ENCODE measurements around the gene NPTXR.

The NPTXR gene

DNA sequence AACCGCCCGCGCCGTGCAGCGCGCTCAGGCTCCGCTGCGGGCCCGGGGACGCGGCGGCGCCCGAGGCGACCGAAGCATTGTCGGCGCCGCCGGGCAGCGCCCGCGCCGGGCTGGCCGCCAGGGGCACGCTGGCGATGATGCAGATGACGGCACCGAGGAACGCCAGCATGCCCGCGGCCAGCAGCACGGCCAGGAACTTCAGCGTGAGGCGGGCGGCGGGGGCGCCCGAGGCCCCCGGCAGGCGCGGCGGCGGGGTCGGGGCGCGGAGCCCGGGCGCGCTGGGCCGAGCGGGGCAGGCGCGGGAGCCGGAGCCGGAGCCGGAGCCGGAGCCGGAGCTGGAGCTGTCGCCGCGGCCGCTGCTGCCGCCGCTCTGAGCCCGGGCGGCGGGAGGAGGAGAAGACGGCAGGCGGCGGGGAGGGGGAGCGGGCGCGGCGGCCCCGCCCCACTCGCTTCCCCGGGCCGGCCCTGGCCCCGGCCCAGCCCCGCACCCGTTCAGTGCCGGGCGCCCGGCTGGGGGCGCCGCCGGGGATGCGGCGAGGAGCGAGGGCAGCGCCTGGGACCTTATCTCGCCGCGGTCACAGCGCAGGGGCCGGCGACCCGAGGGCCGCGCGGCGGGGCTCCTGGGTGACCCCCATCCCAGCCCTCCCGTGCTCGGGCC lies at the start of gene NPTXR:
Gene NPTXR, minus strand, starts transcription at position 372 of the 658 bp plus-strand sequence.
- peak; percentile 27 to 31 for DNase-seq

DNA sequence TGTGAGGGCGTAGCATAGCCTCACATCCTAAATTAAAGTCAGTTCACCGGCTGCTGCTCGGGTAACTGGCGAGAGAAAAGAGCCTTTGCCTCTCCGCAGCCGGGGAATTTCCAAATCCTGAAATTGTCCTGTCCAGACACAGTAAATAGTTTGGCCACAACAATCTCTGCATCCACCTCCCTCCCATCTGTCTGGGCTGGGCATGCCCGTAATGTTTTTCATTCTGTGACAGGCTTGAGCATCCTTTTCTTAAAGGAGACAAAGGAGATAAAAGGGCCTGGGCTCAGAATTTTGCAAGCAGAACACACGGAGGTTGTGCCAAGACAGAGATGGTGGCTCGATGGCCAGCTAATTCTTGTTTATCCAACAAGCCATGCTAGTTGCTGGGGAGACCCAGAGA lies 47.4 kb upstream of the NPTXR start:
- DNase-seq: no peak

DNA sequence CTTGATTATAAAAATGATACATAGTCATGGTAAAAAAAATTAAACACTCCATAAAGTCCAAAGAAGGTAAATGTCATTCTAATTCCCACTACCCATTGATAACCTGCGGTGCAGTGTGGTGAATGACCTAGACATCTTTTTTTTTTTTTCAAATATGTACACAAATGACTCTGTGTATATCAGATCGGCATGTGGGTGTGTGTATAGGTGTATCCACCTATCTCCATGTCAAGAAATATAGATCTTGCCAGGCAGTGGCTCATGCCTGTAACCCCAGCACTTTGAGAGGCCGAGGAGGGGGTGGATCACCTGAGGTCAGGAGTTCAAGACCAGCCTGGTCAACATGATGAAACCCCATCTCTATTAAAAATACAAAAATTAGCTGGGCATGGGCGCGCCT lies 46.5 kb upstream of the NPTXR start:
- DNase-seq: no peak

DNA sequence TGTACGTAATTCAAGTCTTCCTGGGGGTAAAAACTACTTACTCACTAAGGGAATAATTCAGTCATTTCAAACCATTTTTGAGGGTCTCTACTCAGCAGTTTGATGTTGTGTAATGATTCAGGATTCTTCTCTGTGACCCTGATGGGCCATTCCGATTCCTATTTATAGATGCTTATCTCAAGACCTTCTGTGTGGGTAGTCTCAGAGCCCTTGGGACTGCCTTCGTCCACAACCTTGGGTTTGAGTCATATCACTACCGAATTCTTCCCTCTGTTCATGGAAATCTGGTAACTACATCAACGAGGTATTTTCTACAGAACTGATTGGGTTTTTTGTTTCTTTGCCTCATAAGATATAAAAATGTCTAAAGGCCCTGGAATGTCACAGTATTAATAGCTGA lies 42.5 kb upstream of the NPTXR start:
- DNase-seq: no peak

DNA sequence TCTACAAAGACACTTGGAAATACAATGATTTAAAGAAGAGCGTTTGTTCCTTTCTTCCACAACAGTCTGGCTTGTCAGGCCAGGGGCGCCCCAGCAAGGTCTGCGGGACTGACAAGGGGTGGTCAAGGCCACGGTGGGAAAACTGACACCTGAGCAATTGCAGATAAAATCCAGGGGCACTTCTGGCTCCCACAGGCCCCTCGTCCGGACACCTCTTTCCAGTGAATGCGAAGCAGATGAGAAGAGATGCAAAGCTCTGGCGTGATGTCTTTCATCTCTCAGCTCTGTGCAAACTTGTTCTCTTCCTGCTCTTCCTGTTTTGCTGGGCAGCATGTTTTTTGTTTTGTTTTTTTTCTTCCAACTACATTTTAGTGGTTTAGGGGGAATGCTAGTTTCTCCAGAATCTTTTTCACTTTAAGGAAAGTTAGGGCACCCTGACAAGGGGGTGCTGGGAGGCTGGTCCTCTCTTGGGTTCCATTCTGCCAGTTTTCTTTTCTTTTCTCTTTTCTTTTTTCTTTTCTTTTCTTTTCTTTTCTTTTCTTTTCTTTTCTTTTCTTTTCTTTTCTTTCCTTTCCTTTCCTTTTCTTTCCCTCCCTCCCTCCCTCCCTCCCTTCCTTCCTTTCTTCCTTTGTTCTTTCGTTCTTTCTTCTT lies 39.3 kb upstream of the NPTXR start:
- DNase-seq: no peak

DNA sequence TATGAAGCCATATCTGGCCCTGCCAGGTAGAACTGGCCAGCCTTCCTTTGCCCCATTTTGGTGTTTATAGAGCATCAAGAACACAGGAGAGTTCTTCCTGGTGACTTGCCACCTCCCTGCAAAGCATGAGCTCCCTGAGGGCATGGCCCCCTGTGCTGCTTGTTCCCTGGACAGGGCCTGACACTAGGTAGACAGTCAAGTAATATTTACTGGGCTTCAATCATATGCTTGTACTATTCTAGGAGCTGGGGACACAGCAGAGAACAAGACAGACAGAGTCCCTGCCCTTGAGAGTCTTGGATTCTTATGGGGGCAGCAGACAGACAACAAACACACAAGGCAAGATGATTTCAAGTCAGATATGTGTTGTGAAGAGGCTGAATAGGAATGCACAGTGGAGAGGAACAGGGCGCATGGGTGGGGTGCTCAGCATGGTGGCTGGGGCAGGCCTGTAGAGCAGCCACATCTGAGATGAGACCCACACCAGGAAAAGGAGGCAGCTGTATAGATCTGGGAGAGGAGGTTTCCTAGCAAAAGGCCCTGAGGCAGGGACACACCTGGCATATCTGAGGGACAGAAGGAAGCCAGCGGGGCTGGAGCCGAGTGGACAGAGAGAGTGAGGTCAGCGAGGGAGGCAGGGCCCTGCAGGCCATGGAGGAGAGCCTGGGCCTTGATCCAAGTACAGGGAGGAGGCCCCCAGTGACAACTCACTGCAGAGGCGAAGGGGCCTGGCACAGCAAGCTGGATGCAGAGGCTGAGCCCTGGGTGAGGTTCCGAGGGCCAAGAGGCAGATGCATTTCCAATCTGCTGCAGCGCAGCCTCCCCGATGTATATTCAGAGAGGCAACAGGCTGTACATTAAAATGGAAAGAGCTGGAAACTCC lies 38.4 kb upstream of the NPTXR start:
- no peak for DNase-seq

DNA sequence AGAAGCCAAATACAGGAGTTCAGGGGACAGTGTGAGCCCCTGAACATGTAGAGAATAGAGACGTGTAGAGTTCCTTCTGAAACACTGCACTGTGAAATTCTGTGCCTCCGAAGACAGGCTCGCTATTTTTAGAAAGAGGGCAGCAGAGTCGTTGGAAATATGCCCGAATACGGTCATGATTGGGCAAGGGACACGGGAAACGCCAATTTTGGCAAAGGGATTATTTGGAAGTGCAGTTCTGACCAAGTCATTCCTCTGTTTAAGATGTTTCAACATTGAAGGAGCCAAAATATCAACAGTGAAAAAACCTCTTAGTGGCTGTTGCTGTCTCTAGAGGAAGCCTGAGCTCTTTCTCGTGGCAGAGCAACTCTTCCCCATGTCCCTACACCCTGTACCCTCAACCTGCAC lies 37.6 kb upstream of the NPTXR start:
- peak in 1 of 2 donors; percentile 35 for DNase-seq

DNA sequence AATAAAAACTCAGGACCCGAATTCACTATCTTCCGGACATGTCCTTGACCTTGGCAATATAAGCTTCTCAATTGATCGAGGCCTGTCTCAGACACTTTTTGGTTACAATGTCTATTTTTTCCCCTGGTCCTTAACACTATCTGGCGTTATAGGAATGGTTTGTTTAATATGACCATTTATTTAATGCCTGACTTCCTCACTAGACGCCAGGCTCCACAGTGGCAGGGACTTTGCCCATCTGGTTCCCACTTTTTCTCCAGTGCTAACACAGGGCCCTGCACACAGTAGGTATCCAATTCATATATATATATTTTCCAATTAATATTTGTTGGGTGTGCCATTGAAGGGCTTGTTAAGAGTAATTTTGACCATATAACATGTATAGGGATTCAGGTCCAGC lies 36.1 kb upstream of the NPTXR start:
- no peak for DNase-seq

DNA sequence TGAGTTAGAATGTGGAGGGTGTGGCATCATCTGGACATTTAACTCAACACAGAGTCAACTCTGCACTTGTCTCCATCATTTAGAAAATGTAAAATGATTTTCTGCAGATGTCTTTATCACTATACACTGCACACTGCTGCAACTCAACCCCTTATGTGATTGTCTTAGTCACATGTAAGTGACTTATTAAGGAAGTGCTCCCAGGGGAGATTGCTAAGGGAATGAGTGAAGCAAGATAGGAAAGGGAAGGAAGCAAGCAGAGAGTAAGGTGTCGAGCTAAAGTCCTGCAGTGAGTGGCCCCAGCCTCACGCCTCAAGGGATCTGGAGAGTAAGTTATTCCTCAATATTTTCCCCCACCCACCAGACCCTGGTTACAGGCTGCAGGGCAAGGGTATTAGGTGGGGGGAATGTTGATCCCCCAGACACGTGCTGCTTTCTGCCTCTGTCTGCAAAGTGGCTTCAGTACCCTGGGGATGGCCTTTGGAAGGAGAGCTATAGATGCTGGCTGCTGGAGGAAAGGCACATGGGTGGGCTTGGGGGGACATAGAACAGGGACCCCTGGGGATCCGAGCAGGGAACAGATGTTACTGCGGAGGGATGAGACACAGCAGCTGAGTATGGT lies 35.4 kb upstream of the NPTXR start:
- DNase-seq: peak; percentile 45 to 68

DNA sequence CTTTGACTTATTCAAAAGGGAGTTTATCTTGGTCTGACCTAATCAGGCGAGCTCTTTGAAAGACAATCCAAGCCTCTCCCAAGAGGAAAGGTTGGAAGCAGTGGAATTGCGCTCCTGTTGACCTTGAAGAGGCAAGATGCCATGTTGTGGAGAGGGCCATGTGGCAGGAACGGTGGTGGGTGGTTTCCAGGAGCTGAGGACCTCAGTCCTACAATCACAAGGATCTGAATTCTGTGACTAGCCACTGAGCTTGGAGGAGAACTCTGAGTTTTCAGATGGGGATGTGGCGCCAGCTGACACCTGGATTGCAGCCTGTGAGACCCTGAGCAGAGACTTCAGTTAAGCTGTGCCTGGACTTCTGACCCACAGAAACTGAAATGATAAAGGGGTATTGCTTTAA lies 34.2 kb upstream of the NPTXR start:
- DNase-seq: no peak

DNA sequence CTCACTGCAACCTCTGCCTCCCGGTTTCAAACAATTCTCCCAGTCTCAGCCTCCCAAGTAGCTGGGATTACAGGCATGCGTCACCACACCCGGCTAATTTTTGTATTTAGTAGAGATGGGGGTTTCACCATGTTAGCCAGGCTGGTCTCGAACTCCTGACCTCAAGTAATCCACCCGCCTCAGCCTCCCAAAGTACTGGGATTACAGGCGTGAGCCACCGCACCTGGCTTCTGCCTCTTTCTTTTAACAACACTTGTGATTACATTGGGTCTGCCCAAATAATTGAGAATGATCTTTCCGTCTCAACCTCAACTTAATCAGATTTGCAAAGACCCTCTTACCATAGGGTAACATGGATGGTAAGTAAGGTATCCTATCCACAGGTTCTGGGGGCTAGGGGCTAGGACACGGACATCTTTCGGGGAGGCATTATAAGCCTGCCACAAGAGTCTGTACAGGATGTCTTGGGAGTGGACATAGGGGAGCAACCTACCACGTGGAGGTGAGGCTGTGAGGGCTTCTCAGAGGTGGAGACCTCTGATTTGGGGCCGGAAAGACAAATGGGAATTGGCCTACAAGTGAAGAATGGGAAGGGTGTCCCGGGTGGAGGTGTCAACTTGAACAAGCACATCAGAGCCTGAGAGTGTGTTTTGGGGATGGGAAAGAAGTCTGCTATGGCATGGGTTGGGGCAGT lies 30.8 kb upstream of the NPTXR start:
- no peak for DNase-seq

DNA sequence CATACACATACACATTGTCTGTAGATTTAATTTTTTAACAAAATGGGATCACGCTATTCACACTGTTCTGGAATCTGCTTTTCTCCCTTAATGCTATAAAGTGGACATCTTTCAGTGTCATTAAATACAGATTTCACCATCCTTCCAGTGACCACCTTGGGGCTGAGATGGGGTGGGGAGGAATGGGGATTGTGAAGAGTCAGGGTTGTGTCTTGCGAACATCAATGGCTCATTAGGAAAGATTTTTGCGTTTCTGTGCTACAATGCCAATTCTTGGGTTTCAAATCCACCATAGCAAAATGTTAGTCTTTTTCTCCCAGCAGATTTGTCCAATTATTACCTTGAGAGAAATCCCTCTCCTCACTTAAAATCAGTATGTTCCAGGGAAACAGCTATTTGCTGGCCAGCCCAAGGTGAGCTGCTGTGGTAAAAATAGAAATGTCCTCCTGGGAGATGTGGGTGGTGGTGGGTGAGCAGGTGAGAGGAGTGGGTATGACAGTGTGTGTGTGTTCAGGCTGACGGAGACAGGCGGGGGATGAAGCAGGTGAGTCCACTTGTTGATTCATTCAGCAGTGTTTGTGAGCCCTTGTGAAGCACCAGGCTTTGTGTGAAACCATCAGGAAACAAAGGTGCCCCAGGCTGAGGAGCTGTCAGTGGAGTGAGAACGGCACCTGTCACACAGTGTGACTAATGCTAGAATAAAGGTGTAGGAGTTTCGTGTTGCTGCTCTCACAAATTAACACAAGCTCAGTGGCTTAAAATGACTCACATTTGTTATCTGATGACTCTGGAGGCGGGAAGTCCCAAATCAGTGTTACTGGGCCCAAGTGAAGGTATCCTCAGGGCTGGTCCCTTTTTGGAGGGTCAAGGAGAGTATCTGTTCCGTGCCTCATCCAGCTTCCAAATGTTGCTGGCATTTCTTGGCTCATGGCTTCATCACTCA lies 29.9 kb upstream of the NPTXR start:
- peak in 1 of 2 donors; percentile 56 for DNase-seq

DNA sequence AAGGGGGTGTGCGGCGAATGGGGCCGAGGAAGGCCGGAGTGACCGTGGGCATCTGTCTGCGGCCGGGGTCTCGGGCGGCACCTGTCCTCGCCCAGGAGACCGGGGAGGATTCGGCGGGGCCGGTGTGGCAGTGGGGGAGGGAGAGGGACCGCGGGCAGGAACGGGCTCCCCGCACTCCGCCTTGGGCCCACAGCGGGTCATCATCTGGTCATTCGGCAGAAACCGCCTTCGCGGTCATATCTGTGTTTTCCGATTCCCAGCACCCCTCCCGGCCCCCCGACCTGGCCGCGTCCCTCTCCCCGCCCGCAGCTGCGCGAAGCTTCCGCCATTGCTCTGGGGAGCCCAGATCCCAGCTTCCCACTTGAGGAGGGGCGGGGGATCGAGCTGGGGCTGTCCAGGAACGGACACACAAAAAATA lies 29.0 kb upstream of the NPTXR start:
- DNase-seq: peak; percentile 26

DNA sequence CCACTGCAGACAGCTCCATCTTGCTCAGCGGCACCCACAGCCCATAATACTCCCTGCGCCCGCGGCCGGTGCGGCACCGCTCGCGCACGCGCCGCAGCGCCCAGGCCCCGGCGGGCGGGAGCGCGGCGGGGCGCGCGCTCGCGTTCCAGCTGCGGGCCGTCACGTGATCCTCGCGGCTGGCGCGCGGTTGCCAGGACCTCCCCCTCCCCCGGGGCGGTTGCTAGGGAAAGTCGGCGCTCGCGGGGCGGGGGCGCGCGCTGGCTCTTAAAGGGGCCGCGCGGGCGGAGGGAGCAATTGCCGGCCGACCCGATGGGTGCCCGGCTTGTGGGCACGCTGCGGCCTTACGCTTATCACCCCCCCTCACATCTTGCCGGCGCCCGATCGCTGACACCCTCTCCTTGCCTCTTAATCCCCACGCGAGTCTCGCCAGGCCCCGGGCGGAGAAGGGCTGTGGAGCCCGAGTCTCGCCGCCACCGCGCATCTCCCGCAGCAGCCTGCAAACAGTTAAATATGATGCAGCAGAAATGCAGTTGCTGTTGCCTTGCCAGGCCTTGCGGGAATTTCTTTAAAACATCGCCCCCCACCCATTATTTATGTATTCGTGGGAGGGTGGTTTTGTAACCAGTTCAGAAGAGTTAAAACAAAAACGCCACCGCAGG lies 28.5 kb upstream of the NPTXR start, which contains the start of gene CBX6:
Gene CBX6, minus strand, starts transcription at position 45 of the 659 bp plus-strand sequence. Its CDS starts 26 bp downstream, at position 19.
- peak; percentile 82 to 93 for DNase-seq

DNA sequence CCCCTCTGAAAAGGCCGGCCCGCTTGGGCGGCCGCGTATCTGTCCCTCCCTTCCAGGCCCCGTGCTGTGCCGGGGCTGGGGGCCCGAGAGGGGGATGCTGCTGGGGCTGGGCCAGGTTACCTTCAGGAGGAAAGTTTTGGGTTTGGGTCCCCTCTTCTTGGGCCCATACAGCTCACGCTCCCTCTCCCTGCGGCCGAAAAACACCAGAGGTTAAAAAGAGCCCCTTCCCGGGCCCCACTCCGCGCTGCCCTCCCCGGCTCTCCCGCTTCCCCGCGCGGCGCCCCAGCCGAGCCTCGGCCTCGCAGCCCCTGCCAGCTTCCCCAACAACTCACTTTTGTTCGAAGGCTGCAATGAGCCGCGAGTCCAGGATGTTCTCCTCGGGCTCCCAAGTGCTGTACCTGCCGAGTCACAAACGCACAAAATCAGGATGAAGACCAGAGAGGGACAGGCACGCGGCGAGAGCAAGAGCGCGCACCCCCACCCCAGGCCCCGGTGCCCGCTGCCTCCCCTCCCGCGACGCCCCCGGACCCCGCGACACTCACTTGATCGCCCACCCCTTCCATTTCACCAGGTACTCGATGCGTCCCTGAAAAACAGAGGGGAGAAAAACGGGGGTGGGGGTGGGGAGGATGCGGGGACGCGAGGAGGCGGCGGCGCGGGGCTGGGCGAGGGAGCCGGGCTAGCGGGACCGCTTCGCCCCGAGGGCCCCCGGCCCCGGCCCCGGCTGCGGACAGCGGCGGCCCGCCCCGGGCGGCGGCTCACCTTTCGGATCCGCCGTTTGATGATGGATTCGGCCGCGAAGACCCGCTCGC lies 27.7 kb upstream of the NPTXR start:
- DNase-seq: peak in 1 of 2 donors; percentile 5

DNA sequence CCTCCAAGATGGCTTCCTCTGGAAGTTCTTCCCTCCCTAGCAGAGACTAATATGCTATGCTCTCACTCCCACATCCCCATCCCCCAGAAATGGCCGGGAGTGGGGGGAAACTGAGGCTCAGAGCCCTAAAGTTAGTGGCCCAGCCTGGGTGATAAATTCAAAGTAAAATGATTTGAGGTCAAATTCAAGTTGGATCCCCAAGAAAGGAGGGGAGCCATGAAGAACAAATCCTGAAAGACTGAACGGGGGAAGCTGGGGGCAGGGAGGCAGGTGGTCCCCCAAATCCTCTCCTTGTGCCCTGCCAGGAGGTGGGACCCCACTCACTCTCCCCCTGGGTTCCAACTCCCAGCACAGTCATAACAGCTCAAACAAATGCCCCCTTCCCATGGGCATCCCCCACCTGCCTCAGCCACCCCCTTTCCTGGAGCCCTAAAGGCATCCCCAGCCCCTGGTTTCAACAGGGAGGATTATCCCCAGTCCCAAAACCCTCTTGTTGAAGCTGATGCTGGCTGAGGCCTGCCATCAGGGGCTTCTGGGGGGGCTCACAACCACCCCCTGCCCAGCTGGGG lies 27.0 kb upstream of the NPTXR start:
- no peak for DNase-seq

DNA sequence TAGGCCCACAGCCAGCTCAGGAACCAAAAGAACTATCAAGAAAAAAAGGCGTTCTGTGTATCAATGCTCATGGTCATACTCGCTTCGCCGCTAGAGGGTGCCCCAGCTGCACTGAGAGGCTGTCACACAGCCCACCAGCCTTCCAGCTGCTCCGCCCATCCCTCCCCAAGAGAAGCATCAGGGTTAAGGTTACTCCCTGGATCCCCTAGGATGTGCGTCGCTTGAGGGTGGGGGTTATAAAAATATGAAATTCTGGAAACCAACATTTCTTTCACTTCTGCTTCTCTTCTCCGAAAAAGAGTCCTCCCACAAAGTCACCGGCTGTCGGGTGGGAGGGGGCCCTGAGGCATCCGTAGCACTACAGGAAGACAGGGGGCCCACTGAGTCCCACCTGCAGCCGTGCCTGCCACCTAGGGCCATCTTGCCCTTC lies 26.5 kb upstream of the NPTXR start:
- DNase-seq: peak; percentile 87 to 95

DNA sequence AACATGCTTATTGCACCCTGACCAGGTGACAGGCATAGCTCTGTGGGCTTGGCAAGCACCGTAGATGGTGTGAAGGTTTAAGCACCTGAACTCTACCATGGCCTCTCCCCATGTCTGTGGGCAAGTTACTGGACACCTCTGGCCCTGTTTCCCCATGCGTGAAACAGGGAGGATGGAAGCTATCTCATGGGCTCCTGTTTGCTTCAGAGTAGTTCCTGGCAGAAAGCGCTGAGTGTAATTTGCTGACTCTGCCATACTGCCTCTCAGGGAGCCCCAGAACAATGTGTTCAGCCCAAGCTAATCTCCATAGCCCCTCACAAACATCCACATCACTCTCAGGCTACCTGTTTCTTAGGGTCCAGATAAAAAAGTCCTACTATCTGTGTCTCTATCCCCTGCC lies 25.8 kb upstream of the NPTXR start:
- DNase-seq: no peak

DNA sequence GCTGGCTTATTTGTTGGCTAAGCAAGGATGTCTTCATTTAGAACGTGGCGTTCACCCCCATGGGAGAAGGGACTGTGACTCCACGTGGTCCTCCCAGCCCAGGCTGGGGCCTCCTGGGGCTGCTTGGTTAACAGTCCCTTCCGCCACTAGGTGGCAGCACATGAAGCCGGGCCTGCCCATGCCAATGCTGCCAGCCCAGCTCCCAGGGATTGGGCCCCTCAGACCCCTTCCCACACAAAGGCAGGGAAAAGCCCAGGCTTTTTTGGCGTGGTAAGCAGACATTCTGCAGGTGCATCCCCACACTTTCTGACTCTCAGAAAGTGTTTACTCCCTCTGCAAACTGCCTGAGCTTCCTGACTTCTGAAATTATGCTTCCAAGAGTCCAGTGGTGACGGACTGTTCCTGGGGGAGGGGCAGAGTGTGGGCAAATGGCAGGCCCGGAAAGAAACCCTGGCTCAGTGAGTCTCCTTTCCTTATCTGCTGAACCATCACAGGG lies 25.1 kb upstream of the NPTXR start:
- peak; percentile 52 to 92 for DNase-seq
